K562 (cell line): ENCODE measurements around the gene COL4A6.

Experiments used
- HSF4 ChIP-seq: fragments of 250-450 bp; sonication (Bioruptor Pico); IDR thresholded peaks from 2 replicates; pipeline ENCODE4 v2.1.2; 2022; ENCODE audit warnings: mild to moderate bottlenecking, moderate library complexity, borderline replicate concordance
- SLC30A9 ChIP-seq: fragments of 250-450 bp; sonication (Bioruptor Pico); IDR thresholded peaks from 2 replicates; pipeline ENCODE4 v1.8.0; 2022; ENCODE audit warnings: mild to moderate bottlenecking, moderate library complexity
- TCF7L2 ChIP-seq: fragments of 150-350 bp; IDR thresholded peaks from 2 replicates; pipeline ENCODE4 v1.6.1; 2016; ENCODE audit warnings: low read depth, mild to moderate bottlenecking, low read length, moderate library complexity

DNA sequence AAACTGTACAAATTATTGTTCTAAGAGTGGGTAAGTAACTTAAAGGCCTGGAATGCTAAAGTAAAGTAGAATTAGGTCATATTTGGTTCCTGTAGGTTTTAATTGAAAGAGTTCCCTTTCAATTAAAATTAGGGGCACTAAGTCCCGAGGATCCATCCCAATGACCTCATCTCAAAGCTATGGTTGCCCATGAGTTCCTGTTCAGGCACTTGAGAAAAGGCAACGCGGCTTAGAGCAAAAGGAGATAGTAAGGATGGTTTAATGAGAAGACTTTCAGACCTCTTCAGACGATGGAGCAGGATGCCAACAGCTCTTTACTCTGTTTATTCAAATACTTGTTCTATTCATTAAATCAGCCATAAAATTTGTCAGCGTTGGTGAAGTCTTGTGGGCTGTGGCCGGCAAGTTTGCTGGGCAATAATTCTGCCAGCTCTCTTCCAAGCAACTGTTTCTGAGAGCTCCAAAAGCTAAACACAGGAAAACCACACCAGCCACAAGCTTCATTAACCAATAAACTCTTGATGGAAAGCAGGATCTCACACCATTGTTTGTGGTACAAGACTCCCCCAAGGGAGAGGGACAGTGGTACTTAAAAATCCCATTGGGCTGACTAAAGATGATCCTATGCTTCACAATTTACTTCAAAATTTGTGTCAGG is 167.4 kb downstream of the COL4A6 start:
- TF ChIP-seq TCF7L2 (no peak), SLC30A9 (CRISPR knock-in tag) (no peak), HSF4 (CRISPR knock-in tag) (no peak)
